Measurements from ENCODE around the gene PAPLN.

GRCh38 chr14:73261075-73261474 is 23.8 kb downstream of the PAPLN start:
- no peak for TF ChIP-seq YY1 (IDR thresholded peaks at IDR 0.05)
- no peak for TF ChIP-seq REST (IDR thresholded peaks at IDR 0.05)
- no peak for TF ChIP-seq CTCF (IDR thresholded peaks at IDR 0.05; ENCODE audit: low read depth, low read length, missing input control)
- TF ChIP-seq GABPA (IDR thresholded peaks at IDR 0.05 in 1 of 2, conservative IDR thresholded peaks at IDR 0.05 in 1 of 2) = no peak

Data from liver (tissue), 3 donors.